Measurements from ENCODE around the gene GTF2I. TPM values are rescaled to one million over a fixed set of nuclear protein-coding genes. Genes with fewer than 3 reads are reported as not detected.

The GTF2I gene
- total and polyA plus RNA-seq, 2 donors (not counting 1 experiment from before 2014, with no cell fraction given), result 79.3 to 105 TPM

DNA sequence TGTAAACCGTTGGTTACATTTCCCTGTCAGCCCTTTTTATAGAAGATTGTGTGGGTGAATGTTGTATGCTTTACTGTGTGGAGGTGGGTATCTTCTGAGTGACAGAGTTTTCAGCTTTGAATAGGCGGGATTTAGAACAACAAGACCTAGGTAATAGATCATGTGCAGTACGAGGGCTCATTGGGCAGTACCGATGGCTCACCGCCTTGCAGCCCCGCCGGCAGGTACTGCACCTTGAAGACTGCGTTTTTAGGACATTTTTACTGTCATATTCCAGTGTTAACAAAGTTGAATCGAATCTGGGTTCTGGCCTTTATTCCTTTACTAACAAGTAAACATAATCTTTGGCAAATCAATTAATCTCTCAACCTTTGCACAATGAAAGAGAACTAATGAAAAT lies 60.4 kb downstream of the GTF2I start:
- no peak overlapping the region for H3K27ac ChIP-seq (ENCODE audit: insufficient read depth, low read length)
- H3K4me3 ChIP-seq (replicated peaks in 1 of 4; ENCODE audit: control extremely low read depth in 1 of 4, insufficient read depth in 1 of 4, low read depth in 3 of 4, low read length in 4 of 4), result no peak overlapping the region
- no peak overlapping the region for H3K9ac ChIP-seq (ENCODE audit: insufficient read depth, low read length)
- no peak overlapping the region for H3K4me2 ChIP-seq (ENCODE audit: extremely low read depth, insufficient read depth, low read length)
- no peak for DNase-seq (ENCODE audit: low read depth in 2 of 2)
- no peak for TF ChIP-seq EZH2 (IDR thresholded peaks at IDR 0.05; ENCODE audit: low read length, missing control alignments)
- TF ChIP-seq, protein P1, sequence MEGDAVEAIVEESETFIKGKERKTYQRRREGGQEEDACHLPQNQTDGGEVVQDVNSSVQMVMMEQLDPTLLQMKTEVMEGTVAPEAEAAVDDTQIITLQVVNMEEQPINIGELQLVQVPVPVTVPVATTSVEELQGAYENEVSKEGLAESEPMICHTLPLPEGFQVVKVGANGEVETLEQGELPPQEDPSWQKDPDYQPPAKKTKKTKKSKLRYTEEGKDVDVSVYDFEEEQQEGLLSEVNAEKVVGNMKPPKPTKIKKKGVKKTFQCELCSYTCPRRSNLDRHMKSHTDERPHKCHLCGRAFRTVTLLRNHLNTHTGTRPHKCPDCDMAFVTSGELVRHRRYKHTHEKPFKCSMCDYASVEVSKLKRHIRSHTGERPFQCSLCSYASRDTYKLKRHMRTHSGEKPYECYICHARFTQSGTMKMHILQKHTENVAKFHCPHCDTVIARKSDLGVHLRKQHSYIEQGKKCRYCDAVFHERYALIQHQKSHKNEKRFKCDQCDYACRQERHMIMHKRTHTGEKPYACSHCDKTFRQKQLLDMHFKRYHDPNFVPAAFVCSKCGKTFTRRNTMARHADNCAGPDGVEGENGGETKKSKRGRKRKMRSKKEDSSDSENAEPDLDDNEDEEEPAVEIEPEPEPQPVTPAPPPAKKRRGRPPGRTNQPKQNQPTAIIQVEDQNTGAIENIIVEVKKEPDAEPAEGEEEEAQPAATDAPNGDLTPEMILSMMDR (conservative IDR thresholded peaks at IDR 0.05 in 1 of 2, IDR thresholded peaks at IDR 0.05 in 1 of 2; ENCODE audit: low read depth in 1 of 2, low read length in 2 of 2), result no peak
- H3K4me1 ChIP-seq (ENCODE audit: control insufficient read depth, extremely low read depth, insufficient read depth, low read length), result no peaks in the 10 kb centered on the region
- peaks cover 1% of the 10 kb centered on the region for H4K20me1 ChIP-seq (ENCODE audit: control insufficient read depth, extremely low read depth, insufficient read depth, low read length)
- no peak overlapping the region for H2AFZ ChIP-seq (ENCODE audit: low read length)
- no peaks in the 10 kb centered on the region for H3K79me2 ChIP-seq (ENCODE audit: control insufficient read depth, insufficient read depth, low read length)
- H3K36me3 ChIP-seq (ENCODE audit: control insufficient read depth, insufficient read depth, low read length), result peaks cover 3% of the 10 kb centered on the region
- H3K27me3 ChIP-seq (ENCODE audit: control insufficient read depth, insufficient read depth, low read length), result no peaks in the 10 kb centered on the region
- no peaks in the 10 kb centered on the region for H3K9me3 ChIP-seq (ENCODE audit: control insufficient read depth, insufficient read depth, low read depth, low read length)

DNA sequence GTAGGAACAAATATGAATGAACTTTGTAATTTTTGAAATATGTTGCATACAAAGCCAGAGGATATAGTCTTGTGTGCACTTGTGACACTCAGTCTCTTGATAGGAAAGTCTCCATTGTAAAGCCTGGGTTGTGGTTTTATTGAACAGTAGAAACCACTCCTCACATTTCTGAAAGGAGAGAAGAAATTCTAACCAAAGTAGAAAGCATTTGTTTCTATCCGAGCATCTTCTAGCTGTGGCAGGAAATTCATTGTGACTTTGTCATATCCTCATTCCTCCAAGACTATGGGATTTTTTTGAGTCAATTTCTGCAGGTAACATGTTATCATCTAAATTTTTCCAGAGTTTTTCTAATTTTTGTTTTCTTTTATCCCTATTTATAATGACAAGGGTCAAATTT lies 60.8 kb downstream of the GTF2I start:
- peak in 1 of 2 donors; percentile 26 for DNase-seq (ENCODE audit: low read depth in 2 of 2)
- H3K4me2 ChIP-seq (ENCODE audit: extremely low read depth, insufficient read depth, low read length), result no peak overlapping the region
- no peak overlapping the region for H3K9ac ChIP-seq (ENCODE audit: insufficient read depth, low read length)
- peaks cover 1% of the 10 kb centered on the region for H4K20me1 ChIP-seq (ENCODE audit: control insufficient read depth, extremely low read depth, insufficient read depth, low read length)
- H3K4me1 ChIP-seq (ENCODE audit: control insufficient read depth, extremely low read depth, insufficient read depth, low read length), result no peaks in the 10 kb centered on the region
- H3K36me3 ChIP-seq (ENCODE audit: control insufficient read depth, insufficient read depth, low read length), result peaks cover 3% of the 10 kb centered on the region
- no peaks in the 10 kb centered on the region for H3K9me3 ChIP-seq (ENCODE audit: control insufficient read depth, insufficient read depth, low read depth, low read length)
- TF ChIP-seq EZH2 (IDR thresholded peaks at IDR 0.05; ENCODE audit: low read length, missing control alignments), result no peak
- TF ChIP-seq, protein P1 (conservative IDR thresholded peaks at IDR 0.05 in 1 of 2, IDR thresholded peaks at IDR 0.05 in 1 of 2; ENCODE audit: low read depth in 1 of 2, low read length in 2 of 2), result no peak
- H3K4me3 ChIP-seq (replicated peaks in 1 of 4; ENCODE audit: control extremely low read depth in 1 of 4, insufficient read depth in 1 of 4, low read depth in 3 of 4, low read length in 4 of 4), result no peak overlapping the region
- no peaks in the 10 kb centered on the region for H3K27me3 ChIP-seq (ENCODE audit: control insufficient read depth, insufficient read depth, low read length)
- H3K79me2 ChIP-seq (ENCODE audit: control insufficient read depth, insufficient read depth, low read length), result no peaks in the 10 kb centered on the region
- no peak overlapping the region for H2AFZ ChIP-seq (ENCODE audit: low read length)
- H3K27ac ChIP-seq (ENCODE audit: insufficient read depth, low read length), result no peak overlapping the region

GRCh38 chr7:74722153-74722552 lies 64.6 kb downstream of the GTF2I start:
- no peaks in the 10 kb centered on the region for H4K20me1 ChIP-seq (ENCODE audit: control insufficient read depth, extremely low read depth, insufficient read depth, low read length)
- H3K4me2 ChIP-seq (ENCODE audit: extremely low read depth, insufficient read depth, low read length), result no peak overlapping the region
- H2AFZ ChIP-seq (ENCODE audit: low read length), result no peak overlapping the region
- no peaks in the 10 kb centered on the region for H3K27me3 ChIP-seq (ENCODE audit: control insufficient read depth, insufficient read depth, low read length)
- H3K4me1 ChIP-seq (ENCODE audit: control insufficient read depth, extremely low read depth, insufficient read depth, low read length), result no peaks in the 10 kb centered on the region
- H3K9ac ChIP-seq (ENCODE audit: insufficient read depth, low read length), result no peak overlapping the region
- no peaks in the 10 kb centered on the region for H3K9me3 ChIP-seq (ENCODE audit: control insufficient read depth, insufficient read depth, low read depth, low read length)
- H3K27ac ChIP-seq (ENCODE audit: insufficient read depth, low read length), result no peak overlapping the region
- no peak for DNase-seq (ENCODE audit: low read depth in 2 of 2)
- H3K79me2 ChIP-seq (ENCODE audit: control insufficient read depth, insufficient read depth, low read length), result no peaks in the 10 kb centered on the region
- peaks cover 3% of the 10 kb centered on the region for H3K36me3 ChIP-seq (ENCODE audit: control insufficient read depth, insufficient read depth, low read length)
- TF ChIP-seq, protein P1 (conservative IDR thresholded peaks at IDR 0.05 in 1 of 2, IDR thresholded peaks at IDR 0.05 in 1 of 2; ENCODE audit: low read depth in 1 of 2, low read length in 2 of 2), result no peak
- no peak for TF ChIP-seq EZH2 (IDR thresholded peaks at IDR 0.05; ENCODE audit: low read length, missing control alignments)
- H3K4me3 ChIP-seq (replicated peaks in 1 of 4; ENCODE audit: control extremely low read depth in 1 of 4, insufficient read depth in 1 of 4, low read depth in 3 of 4, low read length in 4 of 4), result no peak overlapping the region

All from fibroblast of lung (primary cell).